Mucosa of rectum (tissue), 2 donors: ENCODE results near the gene FAR2.
A peak's percentile ranks its signal among the peaks of the same experiment; 100 is the strongest.
"Not testable (repeated sequence)": the region's sequence is repeated elsewhere in the genome, so short reads cannot be mapped to it uniquely, and the experiment has no call there.

Experiments
- H3K27ac ChIP-seq, 2 donors: one replicate each; pipeline ENCODE4 v1.7.0; 2013; ENCODE audit warnings: inconsistent platforms in 2 of 2, low read depth in 2 of 2, low read length in 2 of 2
- H3K27me3 ChIP-seq, 2 donors: one replicate each; pipeline ENCODE4 v1.7.0; 2013; ENCODE audit warnings: low read length in 2 of 2; ENCODE audit not compliant: control insufficient read depth in 2 of 2, insufficient read depth in 2 of 2
- H3K36me3 ChIP-seq, 2 donors: one replicate each; pipeline ENCODE4 v1.7.0; 2013; ENCODE audit warnings: low read length in 2 of 2; ENCODE audit not compliant: control insufficient read depth in 2 of 2, insufficient read depth in 2 of 2
- H3K4me1 ChIP-seq, 2 donors: one replicate each; pipeline ENCODE4 v1.7.0; 2013; ENCODE audit warnings: low read length in 2 of 2, mild to moderate bottlenecking in 1 of 2; ENCODE audit not compliant: control insufficient read depth in 2 of 2, insufficient read depth in 2 of 2
- H3K4me3 ChIP-seq, 2 donors: one replicate each; pipeline ENCODE4 v1.7.0; 2013; ENCODE audit warnings: low read length in 2 of 2
- H3K9ac ChIP-seq, 2 donors: one replicate each; pipeline ENCODE4 v1.7.0; 2013; ENCODE audit warnings: low read length in 2 of 2, low read depth in 1 of 2, mild to moderate bottlenecking in 1 of 2
- H3K9me3 ChIP-seq, 2 donors: one replicate each; pipeline ENCODE4 v1.7.0; 2013; ENCODE audit warnings: low read length in 2 of 2; ENCODE audit not compliant: control insufficient read depth in 2 of 2
- donor health status: healthy.
- donor health status: Normal muscosa, but diverticular disease.

Gene FAR2

DNA sequence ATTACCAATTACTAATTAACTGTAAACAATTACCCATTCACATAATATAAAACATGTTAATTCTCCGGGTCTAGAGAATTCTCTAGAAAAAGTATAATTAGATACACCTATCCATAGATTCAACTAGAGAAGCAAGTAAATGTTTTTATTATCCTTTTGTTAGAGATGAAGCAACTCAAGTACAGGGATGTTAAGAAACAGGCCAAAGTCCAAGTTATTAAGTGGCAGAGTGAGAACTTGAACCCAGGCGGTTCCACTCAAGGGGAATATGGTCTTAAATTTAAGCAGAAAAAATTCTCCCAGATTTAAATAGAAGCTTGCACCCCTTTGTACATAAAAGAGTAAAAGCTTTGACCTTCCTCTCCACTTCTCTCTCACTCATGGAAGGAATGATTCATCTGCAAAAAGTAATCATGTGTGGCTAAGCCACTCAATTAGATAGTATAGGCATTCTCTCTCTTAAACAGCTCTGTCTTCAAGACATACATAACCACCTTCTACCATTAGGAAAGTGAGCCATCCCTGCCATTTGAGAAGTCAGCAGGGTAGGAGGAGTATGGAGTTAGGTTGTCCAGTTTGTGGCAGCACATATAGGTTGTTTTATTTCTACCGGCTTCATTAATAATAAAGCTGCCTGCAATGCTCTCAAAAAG is 197.8 kb downstream of the FAR2 start:
- no peak overlapping the region for H3K9ac ChIP-seq
- H3K9me3 ChIP-seq: no peaks in the 10 kb centered on the region
- peaks cover 13 to 19% of the 10 kb centered on the region in 2 donors for H3K36me3 ChIP-seq
- no peak overlapping the region for H3K4me3 ChIP-seq
- H3K27ac ChIP-seq: no peak overlapping the region
- H3K4me1 ChIP-seq: peaks cover 0 to 6% of the 10 kb centered on the region in 2 donors
- H3K27me3 ChIP-seq: no peaks in the 10 kb centered on the region

- Histone ChIP-seq H3K27me3 (no peaks in the 10 kb centered on the region), H3K9ac (no peak overlapping the region), H3K9me3 (no peaks in the 10 kb centered on the region), H3K4me3 (no peak overlapping the region), H3K36me3 (peaks cover 3 to 8% of the 10 kb centered on the region in 2 donors), H3K4me1 (peaks cover 0 to 6% of the 10 kb centered on the region in 2 donors), H3K27ac (no peak overlapping the region)
These were observed 201.0 kb downstream of the FAR2 start for GRCh38 chr12:29350080-29350479.

DNA sequence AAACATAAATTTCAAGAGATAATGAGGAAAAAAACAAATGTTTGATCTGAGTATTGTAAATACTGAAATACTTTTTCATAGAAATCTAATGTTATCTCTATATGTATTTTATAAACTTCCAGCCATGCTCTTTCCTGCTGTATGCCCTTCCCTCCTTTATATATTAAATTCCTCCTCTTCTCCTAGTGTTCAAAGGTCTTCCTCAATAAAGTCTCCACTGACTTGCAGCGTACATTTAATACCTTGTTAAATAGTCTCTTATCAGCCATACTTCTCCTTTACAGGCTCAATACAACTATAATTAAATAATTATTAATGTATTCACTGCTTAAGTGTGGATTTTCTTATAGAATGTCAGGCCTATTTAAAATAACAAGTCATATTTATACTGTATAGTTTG is 205.9 kb downstream of the FAR2 start:
- no peaks in the 10 kb centered on the region for H3K27me3 ChIP-seq
- no peak overlapping the region for H3K27ac ChIP-seq
- H3K36me3 ChIP-seq: peaks cover 4 to 5% of the 10 kb centered on the region in 2 donors
- H3K9me3 ChIP-seq: no peaks in the 10 kb centered on the region
- no peak overlapping the region for H3K9ac ChIP-seq
- no peaks in the 10 kb centered on the region for H3K4me1 ChIP-seq
- H3K4me3 ChIP-seq: no peak overlapping the region

GRCh38 chr12:29365091-29365490 is 216.0 kb downstream of the FAR2 start:
- Histone ChIP-seq H3K4me3 (no peak overlapping the region), H3K9ac (no peak overlapping the region), H3K9me3 (no peaks in the 10 kb centered on the region), H3K27ac (no peak overlapping the region), H3K27me3 (no peaks in the 10 kb centered on the region), H3K4me1 (no peaks in the 10 kb centered on the region), H3K36me3 (peaks cover 31 to 33% of the 10 kb centered on the region in 2 donors)

DNA sequence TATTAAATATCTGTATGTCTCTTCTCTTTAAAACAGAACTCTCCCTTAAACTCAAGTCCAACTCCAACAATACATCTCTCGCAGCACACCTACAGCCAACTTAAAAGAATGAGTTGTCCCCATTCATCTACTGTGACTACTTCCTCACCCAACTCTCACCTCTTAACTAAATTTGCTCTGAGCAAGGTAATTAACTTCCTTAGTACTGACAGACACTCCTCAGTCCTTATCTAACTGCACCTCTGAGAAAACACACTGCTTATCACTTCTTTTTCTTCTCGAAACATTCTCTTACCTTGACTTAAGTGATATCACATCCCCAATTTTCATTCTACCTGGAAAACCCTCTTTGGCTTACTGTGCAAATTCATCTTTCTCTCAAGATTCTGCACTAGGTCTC is 224.9 kb downstream of the FAR2 start:
- Histone ChIP-seq H3K9me3 (no peaks in the 10 kb centered on the region), H3K4me1 (peaks cover 0 to 4% of the 10 kb centered on the region in 2 donors), H3K27ac (no peak overlapping the region), H3K36me3 (peaks cover 12 to 13% of the 10 kb centered on the region in 2 donors), H3K9ac (no peak overlapping the region), H3K4me3 (no peak overlapping the region), H3K27me3 (no peaks in the 10 kb centered on the region)

DNA sequence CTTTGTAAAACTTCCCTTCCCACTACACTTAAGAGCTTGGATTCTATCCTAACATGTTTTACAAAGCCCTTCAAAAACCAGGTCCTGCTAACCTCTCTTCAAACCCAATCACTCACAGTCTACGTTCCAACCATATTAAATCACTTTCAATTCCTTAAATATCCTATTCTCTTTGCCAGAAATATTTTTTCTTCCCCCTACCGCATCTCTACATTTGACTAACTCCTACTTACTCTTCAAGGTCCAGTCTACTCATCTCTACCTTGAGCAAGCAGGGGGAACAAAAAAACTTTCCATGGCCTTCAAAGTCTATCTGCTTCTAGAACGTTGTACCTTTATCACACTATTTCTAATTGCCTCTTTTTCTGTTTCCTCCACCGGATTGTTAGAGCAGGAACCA is 225.8 kb downstream of the FAR2 start:
- no peak overlapping the region for H3K27ac ChIP-seq

GRCh38 chr12:29376118-29376517 is 227.0 kb downstream of the FAR2 start:
- no peak overlapping the region for H3K9ac ChIP-seq
- no peaks in the 10 kb centered on the region for H3K27me3 ChIP-seq
- no peak overlapping the region for H3K4me3 ChIP-seq
- no peaks in the 10 kb centered on the region for H3K9me3 ChIP-seq
- H3K27ac ChIP-seq: no peak overlapping the region
- peaks cover 7% of the 10 kb centered on the region in 2 donors for H3K36me3 ChIP-seq
- H3K4me1 ChIP-seq: peaks cover 10 to 14% of the 10 kb centered on the region in 2 donors

More for the DNA sequence above, 225.8 kb downstream of the FAR2 start:
- no peak overlapping the region for H3K9ac ChIP-seq
- H3K27me3 ChIP-seq: no peaks in the 10 kb centered on the region
- H3K4me3 ChIP-seq: no peak overlapping the region
- H3K9me3 ChIP-seq: no peaks in the 10 kb centered on the region
- H3K4me1 ChIP-seq: peaks cover 9% of the 10 kb centered on the region in 2 donors
- H3K36me3 ChIP-seq: peaks cover 9 to 11% of the 10 kb centered on the region in 2 donors

DNA sequence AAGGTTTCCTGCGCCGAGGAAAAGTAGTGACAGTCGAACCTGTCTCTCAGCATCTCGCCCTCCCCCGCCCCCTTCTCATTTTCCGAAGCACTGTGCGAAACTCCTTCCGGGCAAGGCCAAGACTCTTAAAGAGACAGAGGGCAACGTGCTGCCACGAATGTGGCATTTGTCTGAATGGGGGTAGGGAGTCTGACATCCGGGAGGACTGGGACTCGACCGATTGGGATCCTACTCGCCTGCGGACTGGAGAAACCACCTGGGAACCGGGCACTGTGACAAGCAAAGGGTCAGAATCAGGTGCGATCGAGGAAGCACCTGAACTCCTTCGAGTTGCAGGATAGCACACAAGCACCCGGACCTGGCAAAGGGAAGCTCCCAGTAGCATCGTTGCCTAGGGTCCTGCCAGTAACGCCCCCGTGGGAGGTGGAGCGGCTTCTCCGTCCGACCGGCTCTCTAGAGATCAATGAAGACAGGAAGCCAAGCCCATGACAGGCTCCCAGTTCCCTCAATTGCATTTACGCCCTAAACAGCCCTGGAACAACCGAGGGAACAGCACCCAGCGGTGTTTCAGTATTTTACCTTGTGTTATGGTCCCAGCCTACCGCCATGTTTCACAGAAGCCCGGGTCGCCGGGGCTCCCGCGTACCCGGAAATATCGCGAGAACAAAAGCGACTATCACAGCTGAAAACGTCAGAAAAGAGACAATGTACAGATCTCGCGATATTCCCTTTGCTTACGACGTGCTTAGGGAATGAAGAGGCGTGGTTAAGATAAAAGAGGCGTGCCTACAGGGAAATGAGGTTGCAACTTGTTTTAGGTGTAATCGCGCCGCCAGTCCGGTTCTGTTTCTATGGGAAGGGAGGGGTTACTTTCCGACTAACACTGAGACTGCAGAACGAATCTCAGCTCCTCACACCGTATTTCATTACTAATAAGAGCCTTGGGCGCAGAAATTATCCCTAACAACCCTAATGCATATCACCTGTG is 231.8 kb downstream of the FAR2 start, which contains the start of gene ERGIC2:
Gene ERGIC2 (minus strand): TSS at position 637 of the 988 bp plus-strand sequence. CDS start 9,539 bp downstream, outside the sequence.
- peak within 1 kb of the TSS; percentile 96 to 100 for H3K9ac ChIP-seq
- peak within 1 kb of the TSS; percentile 87 to 100 for H3K4me3 ChIP-seq
- H3K27me3 ChIP-seq: no peaks in the 10 kb centered on the region
- peaks cover 3 to 4% of the 10 kb centered on the region in 2 donors for H3K36me3 ChIP-seq
- H3K4me1 ChIP-seq: peaks cover 10% of the 10 kb centered on the region in 2 donors
- peak within 1 kb of the TSS; percentile 91 to 93 for H3K27ac ChIP-seq
- H3K9me3 ChIP-seq: no peaks in the 10 kb centered on the region

DNA sequence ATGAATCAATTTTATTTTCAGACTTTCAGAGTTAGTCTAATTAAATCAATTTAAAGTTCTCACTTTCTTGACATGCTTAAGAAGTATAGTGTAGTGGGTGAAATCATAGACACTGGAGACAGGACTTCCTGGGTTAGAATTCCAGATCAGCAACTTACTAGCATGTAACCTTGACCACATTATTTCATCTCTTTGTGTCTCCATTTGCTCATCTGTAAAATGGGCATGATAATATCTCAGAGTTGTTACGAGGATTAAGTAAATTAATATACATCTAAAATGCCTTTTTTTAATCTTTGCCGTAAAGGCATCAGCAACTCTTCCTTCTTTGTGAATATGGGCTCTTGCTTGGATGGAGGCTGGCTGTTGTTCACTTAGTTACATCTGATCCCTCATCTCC is 233.2 kb downstream of the FAR2 start:
- H3K9ac ChIP-seq: no peak overlapping the region
- no peaks in the 10 kb centered on the region for H3K9me3 ChIP-seq
- no peak overlapping the region for H3K27ac ChIP-seq
- peaks cover 3 to 4% of the 10 kb centered on the region in 2 donors for H3K36me3 ChIP-seq
- no peak overlapping the region for H3K4me3 ChIP-seq
- H3K4me1 ChIP-seq: peaks cover 10% of the 10 kb centered on the region in 2 donors
- H3K27me3 ChIP-seq: no peaks in the 10 kb centered on the region

- H3K4me3 ChIP-seq, H3K9ac ChIP-seq, H3K27me3 ChIP-seq, H3K36me3 ChIP-seq, H3K4me1 ChIP-seq, H3K9me3 ChIP-seq, H3K27ac ChIP-seq: not testable (repeated sequence)
These were observed 236.1 kb downstream of the FAR2 start for GRCh38 chr12:29385194-29385593.
